Frontal cortex (tissue), 4 donors: ENCODE results near the gene DOCK9. TPM values are rescaled to one million over a fixed set of nuclear protein-coding genes. Genes with fewer than 3 reads are reported as not detected.

Experiments used
- DNase-seq, 2 donors: peaks; one replicate each; pipeline ENCODE4 v3.0.0; 2012; ENCODE audit warnings: low spot score in 2 of 2
- FAIRE-seq: peaks from 2 replicates; lab custom pipeline; 2012; peaks lifted over from hg19 to GRCh38; lab: Jason Lieb, UNC
- total RNA-seq: library from RNA; depleted of rRNA; stranded (reverse); fragments of >200 nt; gene quantifications from one replicate; pipeline ENCODE4 v1.2.3, GENCODE V29; 2014
- donor health status: control.
- donor health status: control.
- donor health status: control.

Gene DOCK9
- total RNA-seq, 1 donor from 2014 or later: 162 TPM

DNA sequence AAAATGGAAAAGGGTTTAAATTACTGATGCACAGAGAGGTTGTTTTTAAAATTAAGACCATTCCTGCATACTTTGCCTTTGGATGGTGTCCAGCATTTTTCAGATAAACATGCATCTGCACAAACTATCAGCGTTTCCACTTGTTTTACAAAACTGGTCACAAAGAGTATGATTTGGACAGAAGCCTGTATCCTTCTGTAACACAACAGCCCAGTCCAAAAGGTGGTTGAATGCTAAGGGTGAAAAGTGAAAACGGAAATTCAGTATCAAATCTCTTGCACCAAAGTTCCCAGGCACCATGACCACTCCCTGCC, 21.7 kb upstream of the DOCK9 start:
- no peak for FAIRE-seq
- DNase-seq: no peak

DNA sequence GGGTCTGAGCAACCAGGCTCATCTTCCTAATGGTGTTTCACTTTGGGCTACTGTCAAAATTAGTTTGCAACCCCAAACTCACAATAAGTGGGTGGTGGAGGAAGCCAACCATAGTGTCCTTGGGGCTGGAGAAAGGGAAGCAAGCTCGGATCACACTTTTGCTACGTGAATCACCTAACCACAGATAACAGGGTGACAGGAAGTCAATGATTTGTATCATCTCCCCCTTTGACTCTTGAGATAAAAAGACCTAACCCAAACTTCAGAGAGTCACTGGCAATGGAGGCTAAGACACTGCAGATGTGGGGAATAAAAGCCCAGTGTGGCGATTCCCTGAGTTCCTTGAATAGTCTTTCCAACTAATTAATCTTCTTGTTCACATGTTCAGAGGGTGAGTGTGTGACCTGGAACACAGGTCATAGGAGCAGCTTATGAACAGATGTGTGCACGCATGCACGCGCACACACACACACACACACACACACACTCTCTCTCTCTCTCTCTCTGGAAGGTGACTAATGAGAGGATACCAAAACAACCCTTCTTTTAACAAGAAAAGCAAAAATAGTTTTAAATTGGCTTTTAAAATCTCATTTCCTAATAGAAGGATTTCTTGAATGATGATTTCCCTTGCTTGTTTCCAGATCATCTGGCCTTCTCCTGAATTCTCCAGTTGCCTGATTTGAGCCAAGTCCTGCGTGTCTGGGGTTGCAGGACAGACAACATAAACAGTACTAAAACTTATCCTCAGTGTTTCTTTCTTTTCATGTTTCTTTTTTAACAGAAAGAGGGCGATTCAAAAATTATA, 21.2 kb upstream of the DOCK9 start:
- no peak for FAIRE-seq
- DNase-seq: no peak

DNA sequence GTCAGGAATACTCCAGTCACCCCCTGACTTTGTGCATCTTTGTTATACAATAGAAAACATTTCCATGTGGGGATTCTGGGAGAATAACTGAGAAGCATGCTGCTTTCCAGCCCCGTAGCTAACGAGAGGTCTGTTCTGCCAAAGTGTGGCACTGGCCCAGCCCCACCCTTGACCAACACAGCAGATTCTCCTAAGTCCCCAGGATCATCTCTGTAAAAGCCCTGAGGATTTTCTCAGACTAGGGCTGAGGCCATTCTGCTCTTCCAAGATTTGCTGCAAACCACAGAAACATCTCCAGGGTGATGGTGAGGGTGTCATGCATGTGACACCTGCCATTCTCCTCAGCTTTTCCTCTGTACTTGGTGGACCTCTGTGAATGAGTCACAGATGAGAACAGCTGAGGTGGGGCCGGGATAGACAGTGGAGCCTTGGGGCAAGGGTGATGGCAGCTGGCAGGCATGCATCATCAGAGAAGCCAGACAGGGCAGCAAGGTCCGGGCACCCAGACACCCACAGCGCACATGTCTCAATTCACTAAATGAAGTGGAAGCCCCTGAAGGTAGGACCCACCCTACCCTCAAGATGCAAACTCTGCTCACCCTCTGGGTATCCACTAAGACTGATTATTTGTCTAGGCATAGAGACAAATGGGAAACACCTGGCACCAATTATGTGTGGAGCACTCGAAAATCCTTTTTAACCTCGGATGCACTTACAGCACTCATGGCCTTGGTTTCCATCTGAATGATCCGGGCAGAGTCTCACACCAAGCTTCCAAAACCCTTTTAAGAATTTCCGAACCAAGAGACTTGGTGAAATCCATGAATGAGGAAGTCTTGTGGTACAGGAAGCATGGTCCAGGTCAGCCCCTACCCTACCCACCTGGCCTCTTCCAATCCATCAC, 20.1 kb upstream of the DOCK9 start:
- DNase-seq (no peak), FAIRE-seq (no peak)

DNA sequence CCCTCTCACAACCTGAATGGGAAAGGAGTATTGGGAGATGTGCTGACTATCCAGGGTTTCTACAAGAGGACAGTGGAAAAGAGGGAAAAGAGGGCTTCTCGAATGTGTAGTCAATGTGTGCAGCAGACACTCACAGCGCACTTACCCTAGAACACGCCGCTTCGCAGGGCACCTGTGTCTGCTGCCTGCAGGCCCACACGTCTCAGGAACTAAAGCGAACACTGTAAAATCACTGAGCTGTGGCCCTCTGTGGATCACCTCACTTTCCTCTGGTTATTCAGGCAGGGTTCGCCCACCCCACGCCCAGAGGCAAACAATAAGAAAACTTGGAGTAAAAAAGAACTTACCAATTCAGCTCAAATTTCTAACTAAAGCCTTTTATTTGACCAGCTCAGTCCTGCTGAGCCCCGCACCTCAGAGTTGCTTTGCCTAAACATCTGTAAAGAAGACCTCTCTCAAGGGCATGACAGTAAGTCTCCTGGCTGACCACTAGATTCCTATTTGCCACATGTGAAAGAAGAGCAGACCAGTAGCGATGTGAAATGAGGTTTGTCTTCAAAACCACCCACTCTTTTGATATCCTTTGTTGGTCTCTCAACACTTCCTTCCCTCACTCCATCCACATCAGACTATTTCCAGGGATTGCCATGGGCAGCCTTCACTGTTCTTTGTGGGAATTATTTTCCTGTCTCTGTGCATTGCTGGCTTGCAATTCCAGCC, 19.3 kb upstream of the DOCK9 start:
- DNase-seq (no peak), FAIRE-seq (no peak)

DNA sequence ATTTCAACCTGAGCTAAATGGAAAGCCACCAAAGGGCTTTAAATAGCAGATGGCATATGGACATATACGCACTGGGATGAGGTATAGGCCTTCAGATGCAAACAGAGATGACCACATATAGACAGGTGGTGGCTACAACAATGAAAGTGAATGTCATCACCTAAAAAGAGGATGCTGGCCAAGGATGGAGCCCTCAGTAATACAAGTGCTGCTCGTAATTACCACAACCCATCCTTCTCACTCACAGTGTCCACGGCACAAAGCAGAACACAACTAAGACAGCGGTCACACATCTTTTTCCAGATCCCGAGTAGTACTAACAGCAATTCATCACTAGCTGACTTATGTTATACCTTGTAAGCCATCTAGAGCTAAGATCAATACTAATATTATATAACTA, 18.2 kb upstream of the DOCK9 start:
- no peak for FAIRE-seq
- no peak for DNase-seq

DNA sequence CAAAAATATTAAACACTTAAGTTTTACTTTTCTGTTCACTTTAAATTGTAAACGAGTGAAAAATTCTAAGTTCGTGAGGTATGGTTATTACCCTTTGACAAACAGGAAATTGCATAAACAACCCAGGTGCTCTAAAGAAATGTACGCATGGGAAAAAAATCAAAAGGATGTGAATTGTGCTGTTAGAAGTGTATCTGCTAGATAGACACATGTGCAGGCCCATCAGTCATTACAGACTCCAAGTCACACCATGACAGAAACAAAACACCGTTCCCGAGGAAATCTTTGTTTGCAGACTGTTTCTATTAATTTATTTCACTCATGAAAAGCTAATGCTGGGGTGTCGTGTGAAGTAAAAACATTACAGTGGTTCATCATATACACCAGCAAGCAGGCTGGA, 17.0 kb upstream of the DOCK9 start:
- FAIRE-seq: no peak
- no peak for DNase-seq

DNA sequence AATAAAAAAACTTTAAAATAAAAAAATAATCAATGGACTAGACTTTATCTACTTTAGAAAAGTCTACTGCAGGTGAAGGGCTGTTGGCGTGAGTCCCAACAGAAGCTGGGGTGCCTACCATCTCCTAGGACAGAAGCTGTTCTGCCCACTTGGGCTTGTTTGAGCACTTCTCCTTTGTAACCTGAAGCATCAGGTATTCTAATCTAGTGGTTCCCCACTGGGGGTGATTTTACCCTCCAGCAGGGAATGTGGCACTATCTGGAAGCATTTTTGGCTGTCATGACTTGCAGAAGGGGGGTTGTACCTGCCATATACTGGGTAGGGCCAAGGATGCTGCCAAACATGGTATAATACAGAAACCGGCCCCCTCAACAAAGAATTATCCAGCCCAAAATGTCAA, 16.2 kb upstream of the DOCK9 start:
- DNase-seq (no peak), FAIRE-seq (no peak)

DNA sequence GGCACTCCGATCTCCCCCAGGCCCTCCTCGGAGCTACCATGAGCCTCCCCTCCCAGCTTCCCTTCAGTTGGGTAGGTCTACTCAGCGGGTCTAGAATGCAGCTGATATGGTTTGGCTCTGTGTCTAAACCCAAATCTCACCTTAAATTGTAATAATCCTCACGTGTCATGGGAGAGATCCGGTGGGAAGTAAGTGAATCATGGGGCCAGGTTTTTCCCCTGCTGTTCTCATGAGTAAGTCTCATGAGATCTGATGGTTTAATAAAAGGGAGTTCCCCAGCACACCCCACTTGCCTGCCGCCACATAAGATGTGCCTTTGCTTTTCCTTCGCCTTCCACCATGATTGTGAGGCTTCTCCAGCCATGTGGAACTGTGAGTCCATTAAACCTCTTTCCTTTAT, 14.5 kb upstream of the DOCK9 start:
- DNase-seq (no peak), FAIRE-seq (no peak)

DNA sequence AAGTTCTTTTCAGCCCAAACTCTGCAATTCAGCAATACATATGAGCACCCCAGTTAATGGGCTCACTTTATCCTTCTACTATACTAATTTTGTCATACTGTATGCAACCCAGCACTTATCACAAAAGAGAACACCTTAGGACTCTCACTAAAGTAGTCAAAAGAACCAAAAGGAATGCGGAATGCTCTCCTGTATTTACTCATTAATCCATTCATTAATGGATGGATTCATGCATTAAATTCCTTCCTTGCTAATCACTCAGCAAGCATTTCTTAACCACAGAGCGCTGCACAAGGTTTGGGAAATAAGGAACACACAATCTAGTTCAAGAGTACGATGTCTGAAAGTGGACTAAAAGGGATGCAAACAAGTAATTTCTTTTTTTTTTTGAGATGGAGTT, 12.8 kb upstream of the DOCK9 start:
- DNase-seq (no peak), FAIRE-seq (no peak)

DNA sequence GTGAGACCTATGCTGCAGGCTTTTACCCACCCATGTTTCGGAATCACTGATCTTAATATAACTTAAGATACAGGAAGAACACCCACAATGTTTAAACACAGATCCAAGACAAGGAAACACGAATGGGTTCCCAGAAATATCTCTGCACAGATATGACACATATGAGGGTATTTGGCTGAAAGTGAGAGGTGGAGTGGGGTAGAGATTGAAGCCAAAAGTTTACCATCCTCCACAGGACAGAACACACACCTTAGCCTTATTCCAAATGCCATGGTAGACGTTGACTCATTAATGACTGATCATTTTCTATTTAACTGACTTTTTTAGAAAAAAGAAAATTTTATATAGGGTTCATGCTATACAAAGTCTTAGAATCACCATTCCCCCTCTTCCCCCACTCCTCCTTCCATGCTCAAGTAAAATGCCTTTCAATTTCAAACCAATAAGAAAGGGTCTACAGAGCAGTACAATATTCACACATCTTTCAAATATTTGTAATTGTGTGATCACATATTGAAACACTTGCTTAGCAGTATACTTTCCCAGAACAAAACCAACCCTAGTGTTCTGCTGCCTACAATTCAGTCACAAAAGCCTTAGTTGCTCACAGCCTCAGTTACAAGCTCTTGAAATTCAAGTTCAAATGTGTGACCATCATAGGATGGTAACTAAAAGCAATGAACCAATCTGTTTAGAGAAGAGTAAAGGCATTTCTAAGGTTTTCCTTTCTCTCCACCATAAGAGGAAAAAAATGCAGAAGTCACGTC, 11.8 kb upstream of the DOCK9 start:
- FAIRE-seq: no peak
- no peak for DNase-seq

DNA sequence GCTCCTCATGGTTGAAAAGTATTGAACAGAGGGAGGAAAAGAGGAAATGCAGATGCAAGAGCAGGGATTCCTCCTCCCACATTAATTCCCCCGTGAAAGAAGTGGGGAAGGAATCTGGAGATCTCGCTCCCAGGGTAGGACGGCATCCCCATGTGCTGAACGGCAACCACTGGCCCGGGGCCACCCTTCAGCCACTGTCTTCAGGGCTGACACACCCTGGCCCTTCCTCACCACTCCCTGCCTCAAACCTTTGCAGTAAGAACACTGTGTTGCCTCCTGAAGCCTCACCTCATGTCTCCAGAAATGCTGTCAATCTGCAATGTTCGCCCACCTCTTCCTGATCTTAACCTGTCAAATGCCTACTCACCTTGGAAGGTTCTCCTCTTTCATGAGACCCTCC, 10.9 kb upstream of the DOCK9 start:
- FAIRE-seq: no peak

DNA sequence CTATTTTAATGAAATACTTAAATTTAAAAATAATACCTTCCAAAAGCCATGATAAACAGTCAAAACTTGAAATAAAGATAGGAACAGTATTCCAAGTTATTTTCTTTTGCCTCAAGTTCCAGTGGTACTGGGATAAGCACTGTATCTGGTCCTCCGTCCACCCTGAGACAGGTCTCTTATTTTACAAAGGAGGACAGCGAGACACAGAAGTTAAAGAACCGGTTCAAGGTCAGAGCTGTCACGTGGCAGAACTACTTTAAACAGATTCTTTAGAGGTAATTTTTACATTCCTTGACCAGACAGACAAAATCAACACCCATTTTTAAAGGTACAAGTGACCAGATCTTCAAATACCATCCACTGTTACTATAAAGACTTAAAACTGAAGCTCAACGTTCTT, 10.4 kb upstream of the DOCK9 start:
- no peak for FAIRE-seq
- DNase-seq: no peak

More for the DNA sequence above, 10.9 kb upstream of the DOCK9 start:
- no peak for DNase-seq

DNA sequence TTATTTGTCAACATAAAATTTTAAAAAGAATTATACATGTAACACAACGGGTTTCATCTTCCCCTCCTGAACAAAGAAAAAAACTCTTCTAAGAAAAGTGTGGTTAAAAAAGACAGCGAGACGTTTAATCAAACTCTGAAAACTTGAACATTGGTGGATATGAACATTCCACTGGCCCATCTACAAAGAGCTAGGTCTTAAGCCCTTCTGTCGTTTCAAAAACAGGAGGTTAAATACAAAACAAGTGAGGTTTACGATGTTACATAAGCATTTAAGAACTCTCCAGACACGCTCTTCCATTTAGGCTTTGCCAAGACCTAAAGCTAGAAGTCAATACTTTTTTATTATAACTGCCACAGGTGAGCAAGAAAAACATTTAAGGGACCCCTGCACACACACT, 9.4 kb upstream of the DOCK9 start:
- FAIRE-seq (no peak), DNase-seq (no peak)

DNA sequence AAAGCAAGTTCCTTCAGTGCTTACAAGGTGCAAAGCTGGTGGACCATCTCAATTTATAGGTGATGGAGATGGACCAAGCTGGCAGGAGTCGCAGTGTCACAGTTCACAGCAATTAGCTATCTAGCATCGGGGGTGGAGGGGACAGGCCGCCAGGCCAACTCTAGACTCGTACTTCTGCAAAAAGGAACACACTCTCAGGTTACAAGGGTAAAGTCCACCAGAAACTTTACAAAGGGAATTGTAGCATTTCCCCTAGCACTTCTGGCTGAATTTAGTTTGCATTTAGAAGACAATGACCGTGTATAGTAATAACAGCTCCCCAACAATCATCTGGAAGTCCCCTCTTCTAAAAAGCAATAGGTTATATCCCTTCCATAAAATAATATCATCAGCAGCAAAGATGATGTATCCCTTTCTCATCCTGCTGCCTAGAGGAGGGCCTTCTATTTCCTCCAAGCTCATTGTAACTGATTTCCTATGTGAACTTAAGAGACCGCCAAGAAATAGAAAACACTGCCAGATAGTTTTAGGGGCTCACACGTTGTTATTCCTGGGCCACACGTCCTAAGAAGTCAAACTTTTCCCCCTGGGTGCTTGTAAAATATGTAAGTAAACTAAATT, 8.5 kb upstream of the DOCK9 start:
- no peak for DNase-seq
- FAIRE-seq: no peak

DNA sequence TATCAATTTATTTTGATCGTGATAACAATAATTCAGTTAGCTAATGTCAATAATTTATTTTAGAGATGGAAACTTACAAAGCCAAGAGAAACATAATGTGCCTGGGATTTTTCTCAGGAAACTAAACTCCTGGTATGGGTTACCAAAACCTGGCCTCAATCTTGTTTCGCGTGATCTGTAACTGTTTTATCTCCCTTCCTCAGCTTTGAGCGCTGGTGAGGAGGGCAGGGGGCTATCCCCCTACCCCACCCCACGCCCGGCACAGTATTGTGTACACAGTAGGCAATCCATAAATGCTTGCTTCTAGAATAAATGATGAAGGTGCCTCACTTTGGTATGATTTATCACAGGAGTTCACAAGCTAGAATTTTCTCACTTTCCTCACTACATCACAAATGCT, 7.7 kb upstream of the DOCK9 start:
- no peak for DNase-seq
- no peak for FAIRE-seq

DNA sequence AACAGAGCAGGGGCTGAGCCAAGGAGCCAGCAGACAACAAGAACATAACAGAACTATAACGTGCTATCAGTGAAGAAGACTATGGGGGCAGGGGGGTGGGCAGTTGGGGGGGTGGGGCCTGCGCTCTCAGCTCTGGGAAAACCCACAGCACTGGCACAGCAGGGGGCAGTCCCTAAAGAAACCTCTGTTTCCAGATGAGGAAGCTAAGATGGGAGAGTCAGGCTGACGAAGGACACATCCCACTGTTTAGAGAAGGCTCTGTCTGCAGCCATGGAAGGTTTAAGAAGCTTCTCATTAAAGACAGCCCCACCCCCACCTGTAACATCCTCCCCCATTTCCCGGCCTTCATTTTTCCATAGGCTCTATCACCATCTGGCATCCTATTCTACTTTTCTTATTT, 7.1 kb upstream of the DOCK9 start:
- DNase-seq: no peak
- no peak for FAIRE-seq

DNA sequence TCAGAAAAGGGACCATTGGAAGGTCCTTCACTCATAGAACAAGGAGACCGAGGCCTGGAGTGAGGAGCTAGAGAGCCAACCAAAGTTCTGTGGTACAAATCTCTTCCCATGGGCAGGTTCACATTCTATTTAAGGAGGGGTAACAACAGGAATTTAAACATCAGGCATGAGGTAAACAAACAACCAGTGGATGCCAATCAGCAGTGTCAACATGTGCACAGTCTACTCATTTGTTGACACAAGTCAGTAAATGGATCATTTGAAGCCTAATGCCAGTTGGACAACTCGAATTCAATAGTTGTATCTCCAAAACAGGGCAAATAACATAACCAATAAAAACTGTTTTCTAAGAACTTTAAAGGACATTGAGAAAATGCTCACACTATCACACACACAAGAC, 6.3 kb upstream of the DOCK9 start:
- FAIRE-seq: no peak
- DNase-seq: no peak

DNA sequence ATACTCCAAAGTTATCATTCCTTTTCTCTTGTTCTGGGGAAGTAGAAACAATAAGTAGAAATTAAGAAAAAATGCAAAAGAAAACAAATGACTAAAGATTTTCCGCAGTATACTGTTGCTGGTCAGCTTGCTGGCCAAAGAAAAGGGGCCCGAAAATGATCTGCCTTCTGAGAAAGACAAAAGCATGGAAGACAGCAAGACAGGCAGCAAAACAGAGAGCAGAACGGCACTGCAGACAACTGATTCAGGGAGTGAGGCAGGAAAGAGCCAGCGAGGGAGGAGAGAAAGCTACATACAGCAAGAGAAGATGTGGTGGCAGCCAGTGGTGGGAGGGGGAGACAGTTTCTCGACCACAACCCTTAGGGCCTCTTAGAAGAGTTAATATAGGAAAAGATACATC, 5.3 kb upstream of the DOCK9 start:
- DNase-seq (no peak), FAIRE-seq (no peak)

DNA sequence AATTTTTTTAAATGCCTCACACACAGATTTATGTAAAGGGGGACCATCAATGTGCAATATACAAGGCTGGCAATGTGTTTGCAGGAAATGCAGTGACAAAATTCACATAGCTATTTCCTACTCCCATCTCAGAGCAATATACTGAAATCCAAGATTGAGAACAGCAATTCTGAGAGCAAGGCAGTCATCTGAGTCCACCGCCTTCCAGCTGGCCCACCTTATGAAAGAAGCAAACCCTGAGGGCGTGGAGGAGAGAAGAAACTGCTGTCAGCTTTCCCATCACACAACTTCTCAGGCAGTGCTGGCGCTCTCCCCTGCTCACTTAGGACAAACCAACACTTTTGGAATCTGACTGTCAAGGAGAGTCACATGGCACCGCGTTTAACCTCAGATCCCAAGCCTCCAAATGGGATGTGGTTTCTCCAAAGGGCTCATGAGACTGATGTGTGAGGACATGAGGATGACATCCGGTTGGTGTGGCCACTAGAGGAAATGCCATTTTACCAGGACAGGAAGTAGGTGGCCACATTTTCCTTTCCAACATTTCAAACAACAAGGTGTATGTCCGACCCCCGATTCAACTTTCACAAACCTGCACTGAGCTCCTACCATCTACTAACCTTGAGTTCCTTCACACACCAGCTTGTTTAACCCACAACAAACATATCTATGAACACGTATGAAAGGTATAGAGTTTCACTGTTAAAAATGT, 3.7 kb upstream of the DOCK9 start:
- DNase-seq: no peak
- FAIRE-seq: no peak
